Dendritic cell treated with granulocyte-macrophage colony-stimulating factor and Interleukin-4, amounts not matched to agents 40 ng/mL and 50 ng/mL, for 4 days (primary cell): Measurements from ENCODE around the gene LPCAT1.
"Not testable (repeated sequence)": the region's sequence is repeated elsewhere in the genome, so short reads cannot be mapped to it uniquely, and the experiment has no call there.

Experiments used
- H3K27ac Mint-ChIP-seq: one replicate; pipeline ENCODE4 v1.8.0; 2022; ENCODE audit warnings: mild to moderate bottlenecking, mixed read lengths
- H3K27me3 Mint-ChIP-seq: one replicate; pipeline ENCODE4 v1.8.0; 2022; ENCODE audit warnings: mild to moderate bottlenecking, mixed read lengths
- H3K36me3 Mint-ChIP-seq: one replicate; pipeline ENCODE4 v1.8.0; 2022; ENCODE audit warnings: low read depth, mixed read lengths
- H3K4me1 Mint-ChIP-seq: one replicate; pipeline ENCODE4 v1.8.0; 2022; ENCODE audit warnings: low read depth, mixed read lengths
- H3K4me3 Mint-ChIP-seq: one replicate; pipeline ENCODE4 v1.8.0; 2022; ENCODE audit warnings: mild to moderate bottlenecking, moderate library complexity, mixed read lengths
- H3K9me3 Mint-ChIP-seq: one replicate; pipeline ENCODE4 v1.8.0; 2022; ENCODE audit warnings: mixed read lengths
- intact Hi-C: fragments of 100-400 bp; cut with micrococcal nuclease; formaldehyde crosslinking; loops from one replicate; pipeline ENCODE4 v1.15.0; 2022

LPCAT1 gene

DNA sequence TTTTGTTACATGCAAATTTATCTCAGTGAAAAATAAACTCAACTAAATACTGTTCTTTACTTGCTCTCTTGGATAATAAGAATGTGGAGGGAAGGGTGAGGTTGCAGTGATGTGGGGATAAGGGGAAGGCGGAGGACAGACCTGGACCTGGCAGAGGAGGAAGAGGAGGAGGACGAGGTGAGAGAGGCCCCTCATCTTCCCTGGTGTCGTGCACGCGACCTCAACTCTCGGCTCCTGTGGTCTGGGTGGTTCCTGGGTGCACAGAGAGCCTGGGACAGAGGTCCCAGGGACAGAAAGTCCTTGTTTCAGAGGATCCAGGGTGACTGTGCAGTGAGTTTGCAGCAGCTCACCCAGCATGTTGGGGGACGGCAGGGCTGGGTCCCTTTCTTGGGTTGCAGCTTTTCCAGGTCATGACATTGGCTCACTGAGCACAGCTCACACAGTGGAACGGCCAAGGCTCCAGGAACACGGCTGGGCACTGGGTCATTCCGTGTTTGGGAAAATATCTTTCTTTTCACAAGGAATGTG is 37.7 kb upstream of the LPCAT1 start:
- H3K4me3 Mint-ChIP-seq = peak overlapping the region; percentile 32
- H3K27ac Mint-ChIP-seq = peak overlapping the region; percentile 12
- intact Hi-C loops = loop anchor here (5.0 kb wide), 1 partner anchor 74 kb away; no protein-coding TSS in a partner anchor
- peaks cover 52% of the 10 kb centered on the region for H3K4me1 Mint-ChIP-seq
- peaks cover 25% of the 10 kb centered on the region for H3K27me3 Mint-ChIP-seq
- H3K36me3 Mint-ChIP-seq = peaks cover 51% of the 10 kb centered on the region
- H3K9me3 Mint-ChIP-seq = peaks cover 45% of the 10 kb centered on the region

DNA sequence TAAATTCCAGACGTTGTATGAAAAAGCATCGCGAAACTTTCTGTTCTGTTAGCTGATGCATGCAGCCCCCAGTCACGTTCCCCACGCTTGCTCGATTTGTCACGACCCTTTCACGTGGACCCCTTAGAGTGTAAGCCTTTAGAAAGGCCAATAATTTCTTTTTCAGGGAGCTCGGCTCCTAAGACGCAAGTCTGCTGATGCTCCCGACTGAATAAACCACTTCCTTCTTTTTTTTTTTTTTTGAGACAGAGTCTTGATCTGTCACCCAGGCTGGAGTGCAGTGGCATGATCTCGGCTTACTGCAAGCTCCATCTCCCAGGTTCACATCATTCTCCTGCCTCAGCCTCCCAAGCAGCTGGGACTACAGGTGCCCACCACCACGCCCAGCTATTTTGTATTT is 36.7 kb upstream of the LPCAT1 start:
- intact Hi-C loops = loop anchor here (5.0 kb wide), 1 partner anchor 73 kb away; no protein-coding TSS in a partner anchor
- Mint-ChIP-seq H3K9me3 (peaks cover 45% of the 10 kb centered on the region), H3K4me1 (peaks cover 52% of the 10 kb centered on the region), H3K27me3 (peaks cover 34% of the 10 kb centered on the region), H3K27ac (peak overlapping the region; percentile 12), H3K36me3 (peaks cover 51% of the 10 kb centered on the region)
- not testable (repeated sequence) for H3K4me3 Mint-ChIP-seq

DNA sequence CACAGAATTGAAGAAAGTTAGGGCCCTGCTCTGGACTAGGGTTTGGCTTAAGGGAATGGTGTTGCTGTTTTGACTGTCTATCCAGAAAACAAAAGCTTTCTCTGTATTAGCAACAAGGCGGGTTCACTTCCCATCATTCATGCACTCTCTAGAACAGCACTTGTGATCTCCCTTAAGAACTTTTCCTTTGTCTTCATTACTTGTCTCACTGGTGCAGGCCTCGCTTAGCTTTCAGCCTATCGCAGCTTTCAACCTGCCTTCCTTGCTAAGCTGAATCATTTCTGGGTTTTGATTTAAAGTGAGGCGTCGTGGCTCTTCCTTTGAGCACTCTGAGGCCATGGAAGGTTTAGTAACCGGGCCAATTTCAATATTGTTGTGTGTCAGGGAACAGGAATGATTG is 35.2 kb upstream of the LPCAT1 start:
- Mint-ChIP-seq H3K9me3 (peaks cover 45% of the 10 kb centered on the region), H3K4me3 (no peak overlapping the region), H3K27me3 (peaks cover 48% of the 10 kb centered on the region), H3K27ac (no peak overlapping the region), H3K36me3 (peaks cover 50% of the 10 kb centered on the region), H3K4me1 (peaks cover 44% of the 10 kb centered on the region)
- intact Hi-C loops = no loop called here

DNA sequence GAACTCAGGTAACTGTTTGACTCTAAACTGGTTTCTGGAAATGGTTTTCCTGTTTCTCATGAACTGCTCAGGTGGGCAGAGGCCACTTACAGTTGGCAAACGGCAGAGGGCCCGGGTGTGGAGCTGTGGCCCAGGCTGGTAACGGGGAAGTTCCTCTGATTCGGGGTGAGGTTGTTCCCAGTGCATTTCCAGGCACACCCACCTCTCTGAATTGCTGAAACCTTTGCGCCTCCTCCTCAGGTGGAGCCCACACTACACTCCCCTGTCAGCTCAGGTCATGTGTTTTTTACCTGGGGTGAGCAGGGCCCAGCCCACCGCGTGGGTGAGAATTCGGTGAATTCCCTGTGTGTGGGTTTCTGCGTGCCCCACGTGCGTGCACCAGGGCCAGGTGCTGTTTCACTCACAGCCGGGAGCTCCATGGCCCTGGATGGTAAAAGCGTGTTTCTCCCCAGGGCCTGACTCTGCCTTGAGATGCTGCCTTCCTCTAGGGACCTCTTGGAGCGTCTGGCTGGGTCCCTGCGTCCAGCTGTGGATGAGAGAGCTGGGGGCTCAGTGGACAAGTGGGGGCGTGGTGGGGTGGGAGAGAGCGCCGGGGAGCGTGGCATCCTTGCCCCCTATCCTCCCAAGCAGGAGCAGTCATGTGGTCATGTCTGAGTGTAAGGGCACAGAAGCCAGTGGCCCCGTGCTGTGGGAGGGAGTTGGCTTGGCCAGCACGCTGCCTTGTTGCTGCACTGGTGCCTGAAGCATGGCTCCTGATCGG is 33.5 kb upstream of the LPCAT1 start:
- Mint-ChIP-seq H3K4me3 (no peak overlapping the region), H3K9me3 (peaks cover 35% of the 10 kb centered on the region), H3K36me3 (peaks cover 33% of the 10 kb centered on the region), H3K4me1 (peaks cover 28% of the 10 kb centered on the region), H3K27ac (no peak overlapping the region), H3K27me3 (peaks cover 59% of the 10 kb centered on the region)
- intact Hi-C loops = no loop called here

DNA sequence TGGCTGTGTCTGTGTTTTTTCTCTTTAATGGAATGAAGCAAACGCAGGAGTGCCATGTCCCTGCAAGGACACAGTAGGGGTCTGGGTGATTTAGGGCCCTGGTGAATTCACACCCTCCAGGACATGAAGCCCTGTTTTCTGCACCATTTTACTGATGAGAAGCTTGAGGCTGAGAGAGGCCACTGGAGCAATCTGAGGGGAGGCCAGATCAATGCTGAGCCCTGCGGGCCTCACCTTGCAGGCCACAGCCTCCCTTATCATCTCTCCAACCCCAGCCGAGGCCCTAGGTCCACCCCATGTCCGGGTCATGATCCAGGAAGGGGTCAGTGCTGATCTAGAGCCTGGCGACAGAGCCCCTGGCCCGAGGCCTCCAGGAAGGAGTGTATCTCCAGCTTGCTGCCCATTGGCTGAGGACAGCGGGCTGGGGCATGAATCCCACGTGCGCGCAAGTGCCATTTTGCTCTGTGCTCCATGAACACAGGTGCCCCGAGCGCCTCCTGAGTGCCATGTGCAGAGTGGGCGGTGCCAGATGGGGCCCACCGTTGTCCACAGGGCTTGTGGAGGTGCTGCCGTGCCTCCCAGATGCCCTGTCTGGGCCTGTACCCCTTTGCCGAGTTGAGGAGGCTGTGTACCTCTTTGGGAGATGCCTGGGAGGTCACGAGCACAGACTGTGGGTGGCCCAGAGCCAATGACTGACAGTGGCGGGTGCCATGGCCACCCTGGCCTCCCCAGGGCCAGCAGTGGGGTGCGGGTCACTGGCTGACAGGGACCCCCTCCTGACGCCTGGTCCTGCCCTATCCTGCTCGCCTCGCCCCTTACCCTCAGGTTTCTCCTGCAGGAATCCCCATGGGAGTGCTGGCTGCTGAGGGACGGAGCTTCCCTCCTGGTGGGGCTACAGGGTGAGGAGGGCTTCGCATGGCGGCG is 32.3 kb upstream of the LPCAT1 start:
- Mint-ChIP-seq H3K4me1 (peaks cover 17% of the 10 kb centered on the region), H3K4me3 (no peak overlapping the region), H3K36me3 (peaks cover 21% of the 10 kb centered on the region), H3K9me3 (peaks cover 23% of the 10 kb centered on the region), H3K27me3 (peaks cover 67% of the 10 kb centered on the region), H3K27ac (no peak overlapping the region)
- intact Hi-C loops = no loop called here

DNA sequence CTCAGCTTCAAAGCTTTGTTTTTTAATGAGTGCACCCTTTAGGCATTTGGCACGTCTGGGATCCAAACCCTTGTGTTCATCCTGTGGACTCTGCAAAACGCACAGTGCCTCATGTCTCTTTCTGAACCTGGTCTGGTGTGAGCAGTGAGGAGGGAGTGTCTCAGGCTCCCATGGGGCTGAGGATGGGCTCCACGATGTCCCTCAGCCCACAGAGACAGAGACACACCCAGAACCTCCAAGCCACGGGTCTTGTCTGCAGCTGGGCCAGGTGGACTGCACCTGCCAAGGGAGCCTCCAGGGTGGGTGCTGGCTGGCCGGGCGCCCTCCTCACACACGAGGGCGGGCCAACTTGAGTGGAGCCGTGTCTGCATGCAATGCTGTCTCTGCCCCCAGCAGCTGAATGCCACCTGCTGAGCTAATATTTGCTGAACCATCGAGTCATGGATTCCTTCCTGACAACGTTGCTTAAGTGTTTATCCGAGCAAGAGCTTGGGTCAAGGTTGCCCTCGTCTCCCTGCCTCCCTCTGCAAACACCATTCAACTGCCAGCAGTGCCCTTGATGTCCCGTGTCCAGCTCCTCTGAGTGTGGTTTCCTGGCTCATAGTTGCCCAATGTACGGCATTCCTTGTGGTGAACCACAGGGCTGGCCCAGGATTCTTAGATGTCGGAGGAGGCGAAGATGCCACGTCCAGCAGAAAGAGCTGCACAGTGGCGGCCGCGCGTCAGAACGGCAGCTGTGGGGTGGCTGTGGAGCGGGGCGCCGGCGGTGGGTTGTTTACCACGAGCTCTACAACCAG is 31.4 kb upstream of the LPCAT1 start:
- Mint-ChIP-seq H3K27me3 (peaks cover 71% of the 10 kb centered on the region), H3K27ac (peak overlapping the region; percentile 42), H3K9me3 (peaks cover 14% of the 10 kb centered on the region), H3K4me1 (peaks cover 16% of the 10 kb centered on the region), H3K36me3 (peaks cover 12% of the 10 kb centered on the region), H3K4me3 (no peak overlapping the region)
- intact Hi-C loops = no loop called here

DNA sequence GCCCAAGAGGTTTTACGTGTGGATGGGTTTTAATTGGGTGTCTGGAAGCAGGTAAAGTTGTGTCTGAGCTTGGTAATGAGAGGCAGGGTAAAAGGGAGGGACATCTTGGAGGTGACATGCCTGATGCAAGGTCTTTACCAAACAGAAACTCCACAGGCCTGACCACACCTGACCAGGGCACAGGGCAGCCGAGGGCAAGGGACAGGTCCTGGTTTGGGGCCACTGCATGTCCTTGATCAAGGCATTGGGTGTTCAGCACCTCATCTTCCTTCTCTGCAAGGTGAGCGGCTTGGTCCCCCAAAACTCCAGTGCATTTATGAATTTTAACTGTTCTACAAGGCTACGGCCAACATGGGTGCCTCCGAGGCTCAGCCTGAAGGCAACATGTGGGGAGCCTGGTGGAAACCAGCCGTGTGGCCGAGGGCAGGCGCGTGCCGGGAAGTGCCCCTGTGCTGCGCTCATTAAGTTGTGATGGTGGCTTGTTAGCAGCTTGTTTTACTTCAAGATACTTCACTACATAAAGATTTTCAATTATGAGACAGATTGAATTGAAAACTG is 30.7 kb upstream of the LPCAT1 start:
- Mint-ChIP-seq H3K27me3 (peaks cover 71% of the 10 kb centered on the region), H3K4me1 (peaks cover 16% of the 10 kb centered on the region), H3K9me3 (peaks cover 9% of the 10 kb centered on the region), H3K36me3 (peaks cover 7% of the 10 kb centered on the region), H3K4me3 (no peak overlapping the region), H3K27ac (no peak overlapping the region)
- intact Hi-C loops = no loop called here

DNA sequence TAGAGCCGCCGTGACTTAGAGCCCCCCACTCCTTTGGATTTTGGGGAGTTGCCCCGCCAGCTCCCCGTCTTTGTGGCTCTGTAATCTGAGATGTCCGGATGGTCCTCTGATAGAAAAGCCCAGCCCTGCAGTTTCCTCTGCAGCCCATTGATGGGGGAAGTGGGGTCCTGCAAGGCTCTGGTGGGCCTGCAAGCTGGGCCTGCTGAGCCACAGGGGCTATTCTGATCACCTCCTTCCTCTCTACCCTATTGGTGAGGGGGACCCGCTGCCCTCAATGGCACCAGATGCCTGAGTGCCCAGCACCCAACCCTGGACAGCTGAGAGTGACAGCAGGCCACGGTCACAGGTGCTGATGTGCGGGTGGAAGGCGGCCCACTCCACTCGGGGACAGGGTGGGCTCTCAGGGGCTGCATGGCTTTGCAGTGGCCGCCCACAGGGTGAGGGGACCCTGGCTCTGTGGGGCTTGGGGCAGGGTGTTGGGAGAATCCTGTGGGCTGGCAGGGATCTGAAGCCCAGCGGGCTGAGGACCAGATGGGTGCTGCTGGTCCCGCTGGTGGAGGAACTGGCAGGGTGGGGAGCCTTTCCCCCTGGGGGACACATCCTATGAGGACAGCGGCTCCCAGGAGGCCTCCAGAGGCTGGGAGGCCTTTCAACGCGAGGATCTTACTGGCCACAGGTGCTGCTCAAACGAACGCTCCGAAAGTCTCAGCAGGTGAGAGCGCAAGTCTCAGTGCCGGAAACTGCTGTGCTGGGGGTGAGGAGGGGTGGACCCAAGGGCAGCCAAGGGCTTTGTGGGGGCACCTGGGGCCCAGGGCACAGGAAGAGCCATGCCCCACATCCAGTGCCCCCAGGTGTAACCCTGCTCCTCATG is 30.0 kb upstream of the LPCAT1 start:
- Mint-ChIP-seq H3K4me1 (peaks cover 16% of the 10 kb centered on the region), H3K9me3 (peaks cover 2% of the 10 kb centered on the region), H3K36me3 (no peaks in the 10 kb centered on the region), H3K27ac (peak overlapping the region; percentile 53), H3K4me3 (no peak overlapping the region), H3K27me3 (peaks cover 68% of the 10 kb centered on the region)
- intact Hi-C loops = no loop called here

DNA sequence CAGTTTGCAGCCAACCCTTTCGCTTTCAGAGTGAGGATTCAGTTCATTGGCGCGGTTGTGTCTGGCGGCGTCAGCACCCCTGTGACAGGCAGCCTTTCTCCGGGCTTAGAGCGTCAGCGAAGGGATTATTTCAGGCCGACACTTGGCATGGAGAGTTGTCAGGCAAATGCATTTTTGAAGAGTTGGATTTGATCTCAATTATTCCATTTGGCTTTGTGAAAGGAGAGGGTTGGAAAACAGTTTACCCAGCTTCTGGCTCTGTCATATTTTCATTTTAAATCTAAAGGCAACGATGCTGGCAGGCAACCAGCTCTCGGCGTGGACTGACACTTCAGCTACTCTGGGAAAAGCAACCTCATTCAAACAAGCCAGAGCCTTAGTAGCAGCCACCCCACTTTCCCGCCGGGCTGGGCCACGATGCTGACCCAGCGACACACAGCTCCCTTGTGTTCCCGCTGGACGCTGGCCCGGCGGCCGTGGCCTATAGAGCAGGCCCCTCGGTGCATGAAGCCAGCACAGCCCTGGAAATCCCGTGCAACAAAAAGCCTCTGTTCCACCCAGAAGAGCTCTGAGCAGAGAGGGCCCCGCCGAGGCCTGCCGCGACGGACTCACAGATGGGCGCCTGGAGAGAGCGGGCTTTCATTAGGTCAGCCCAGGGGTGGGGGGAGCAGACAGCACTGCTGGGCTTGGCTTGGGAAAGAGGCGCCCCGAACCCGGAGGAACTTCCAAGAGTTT is 28.9 kb upstream of the LPCAT1 start:
- no peaks in the 10 kb centered on the region for H3K36me3 Mint-ChIP-seq
- H3K27me3 Mint-ChIP-seq = peaks cover 71% of the 10 kb centered on the region
- no peak overlapping the region for H3K4me3 Mint-ChIP-seq
- peak overlapping the region; percentile 53 for H3K27ac Mint-ChIP-seq
- intact Hi-C loops = no loop called here
- H3K4me1 Mint-ChIP-seq = peaks cover 16% of the 10 kb centered on the region
- no peaks in the 10 kb centered on the region for H3K9me3 Mint-ChIP-seq

DNA sequence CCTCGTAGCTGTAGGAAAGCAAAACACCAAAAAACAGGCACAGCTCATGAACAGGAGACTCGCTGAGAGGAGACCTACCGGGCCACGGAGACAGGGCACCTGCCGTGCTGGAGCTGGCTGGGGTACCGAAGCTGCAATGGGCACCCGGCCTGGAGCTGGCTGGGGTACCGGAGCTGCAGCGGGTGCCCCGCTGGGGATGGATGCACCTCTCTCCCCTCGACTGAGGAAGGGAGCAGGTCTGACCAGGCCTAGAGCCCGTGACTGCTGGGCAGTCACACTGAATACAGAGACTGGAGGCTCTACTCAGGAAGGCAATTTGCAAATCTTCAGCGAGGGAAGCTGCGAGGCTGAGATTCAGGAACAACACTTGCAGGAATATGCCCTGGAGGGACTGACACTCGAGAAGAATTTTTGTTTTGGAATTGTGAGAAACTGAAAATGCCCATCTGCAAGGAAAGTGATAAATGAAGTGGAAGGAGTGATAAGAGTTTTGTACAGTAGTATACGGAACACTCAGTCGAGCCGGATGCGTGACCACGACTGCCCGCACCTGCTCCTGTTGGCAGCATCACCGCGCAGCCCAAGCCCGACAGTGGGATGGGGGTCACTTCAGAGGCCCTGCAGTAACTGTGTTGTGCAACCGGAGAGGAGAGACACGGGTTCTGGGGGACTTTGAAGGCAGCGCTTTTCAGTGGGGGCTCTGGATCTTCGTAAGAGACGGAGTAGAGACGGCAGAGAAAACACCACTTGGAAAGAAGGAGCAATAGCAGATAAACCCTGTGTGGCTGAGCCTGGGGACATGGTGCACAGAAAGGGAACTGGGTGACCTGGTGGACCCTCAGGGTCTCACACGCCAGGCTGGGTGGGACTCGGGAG is 27.9 kb upstream of the LPCAT1 start:
- intact Hi-C loops = no loop called here
- Mint-ChIP-seq H3K27ac (no peak overlapping the region), H3K27me3 (peaks cover 67% of the 10 kb centered on the region), H3K4me3 (no peak overlapping the region), H3K9me3 (no peaks in the 10 kb centered on the region), H3K4me1 (peaks cover 18% of the 10 kb centered on the region), H3K36me3 (no peaks in the 10 kb centered on the region)

DNA sequence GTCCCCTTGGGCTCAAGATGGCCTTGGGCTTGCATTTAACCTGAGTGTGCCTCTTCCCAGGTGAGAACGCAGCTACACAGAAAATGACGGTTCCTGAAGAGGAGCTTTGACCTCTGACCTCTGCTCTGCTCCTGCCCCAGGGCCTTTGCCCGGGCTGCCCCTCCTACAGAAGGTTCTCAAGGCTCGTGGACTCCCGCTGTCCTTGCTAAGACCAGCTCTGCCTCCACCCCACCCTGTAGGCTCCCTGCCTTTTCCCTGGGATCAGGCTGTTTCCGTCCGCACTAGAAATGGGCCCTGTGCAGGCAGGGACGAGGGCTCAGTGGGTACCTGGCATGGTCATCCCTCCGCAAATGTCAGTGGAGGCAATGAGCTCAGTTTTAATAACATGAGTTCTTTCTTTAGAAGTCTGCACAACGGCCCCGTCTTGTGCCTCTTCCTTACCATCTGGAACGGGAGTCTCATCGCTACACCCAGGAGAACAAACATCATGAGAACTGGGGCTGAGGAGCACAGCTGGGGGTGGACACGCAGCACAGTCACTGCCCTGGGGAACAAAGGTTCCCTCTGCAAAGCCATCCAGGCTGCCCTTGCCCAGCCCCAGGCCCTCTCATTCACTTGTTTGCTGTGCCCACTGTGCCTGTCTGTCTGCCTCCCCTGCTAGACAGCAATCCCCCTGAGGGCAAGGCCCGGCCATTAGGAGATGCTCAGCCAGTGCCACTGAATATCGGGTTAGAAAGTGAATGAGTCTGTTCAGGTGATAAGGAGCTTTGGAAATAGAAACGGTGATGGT is 26.7 kb upstream of the LPCAT1 start:
- Mint-ChIP-seq H3K27ac (no peak overlapping the region), H3K9me3 (no peaks in the 10 kb centered on the region), H3K4me3 (no peak overlapping the region), H3K4me1 (peaks cover 18% of the 10 kb centered on the region), H3K36me3 (no peaks in the 10 kb centered on the region), H3K27me3 (peaks cover 62% of the 10 kb centered on the region)
- intact Hi-C loops = no loop called here
